ENCODE measurements around the gene KIF3B.
"Not testable (repeated sequence)": the region's sequence is repeated elsewhere in the genome, so short reads cannot be mapped to it uniquely, and the experiment has no call there.

KIF3B gene

GRCh38 chr20:32277361-32278198, at the start of gene KIF3B:
Gene KIF3B (plus strand): TSS chr20:32277651. CDS start chr20:32309778, 32,127 bp downstream.
- peak; percentile 83 for DNase-seq

GRCh38 chr20:32227744-32228688, 49.4 kb upstream of the KIF3B start:
- no peak for DNase-seq

GRCh38 chr20:32229251-32229747, 48.2 kb upstream of the KIF3B start:
- DNase-seq, result no peak

- DNase-seq, result no peak
Measured at GRCh38 chr20:32230707-32231106, 46.7 kb upstream of the KIF3B start.

GRCh38 chr20:32231245-32231644, 46.2 kb upstream of the KIF3B start:
- no peak for DNase-seq

GRCh38 chr20:32231847-32232246, 45.6 kb upstream of the KIF3B start:
- no peak for DNase-seq

GRCh38 chr20:32232326-32232886, 45.0 kb upstream of the KIF3B start:
- no peak for DNase-seq

- DNase-seq, result no peak
Measured at GRCh38 chr20:32233286-32233685, 44.2 kb upstream of the KIF3B start.

- no peak for DNase-seq
Measured at GRCh38 chr20:32234135-32234808, 43.2 kb upstream of the KIF3B start.

- DNase-seq, result no peak
Measured at GRCh38 chr20:32235331-32236047, 42.0 kb upstream of the KIF3B start.

GRCh38 chr20:32236048-32236533, 41.4 kb upstream of the KIF3B start:
- DNase-seq, result no peak

GRCh38 chr20:32236819-32237218, 40.6 kb upstream of the KIF3B start:
- DNase-seq, result no peak

GRCh38 chr20:32237419-32237818, 40.0 kb upstream of the KIF3B start:
- DNase-seq, result no peak

- DNase-seq, result no peak
Measured at GRCh38 chr20:32238483-32239425, 38.7 kb upstream of the KIF3B start.

- DNase-seq, result no peak
Measured at GRCh38 chr20:32240205-32240604, 37.2 kb upstream of the KIF3B start.

- DNase-seq, result no peak
Measured at GRCh38 chr20:32241807-32242206, 35.6 kb upstream of the KIF3B start.

- DNase-seq, result no peak
Measured at GRCh38 chr20:32244150-32244823, 33.2 kb upstream of the KIF3B start.

- no peak for DNase-seq
Measured at GRCh38 chr20:32244959-32245358, 32.5 kb upstream of the KIF3B start.

GRCh38 chr20:32246208-32246607, 31.2 kb upstream of the KIF3B start:
- not testable (repeated sequence) for DNase-seq

- DNase-seq, result no peak
Measured at GRCh38 chr20:32248043-32248442, 29.4 kb upstream of the KIF3B start.

Data from DMS 273 treated with DMSO at 0.1 percent for 48 hours (cell line).